HEK293 (cell line): ENCODE results near the gene LSMEM2.

Experiments
- ZNF211 ChIP-seq: fragments of 450-650 bp; formaldehyde crosslinking; IDR thresholded peaks from 2 replicates; pipeline ENCODE4 v1.5.1; 2016; ENCODE audit warnings: low read depth, missing biosample characterization, missing genetic modification characterization
- ZNF23 ChIP-seq: fragments of 450-650 bp; formaldehyde crosslinking; IDR thresholded peaks from 2 replicates; pipeline ENCODE4 v1.5.1; 2016; ENCODE audit warnings: missing biosample characterization, missing genetic modification characterization, borderline replicate concordance

- TF ChIP-seq ZNF211 (tag by site-specific recombination) (no peak), ZNF23 (no peak)
Measured at GRCh38 chr3:50276762-50277101, 2.2 kb upstream of the LSMEM2 start.
